CD4-positive, alpha-beta T cell treated with Interleukin-17A for 1 hour (primary cell): Measurements from ENCODE around the gene BBS9.

Experiments
- DNase-seq: peaks from one replicate; pipeline ENCODE4 v3.0.0-alpha.2; 2020

The BBS9 gene

DNA sequence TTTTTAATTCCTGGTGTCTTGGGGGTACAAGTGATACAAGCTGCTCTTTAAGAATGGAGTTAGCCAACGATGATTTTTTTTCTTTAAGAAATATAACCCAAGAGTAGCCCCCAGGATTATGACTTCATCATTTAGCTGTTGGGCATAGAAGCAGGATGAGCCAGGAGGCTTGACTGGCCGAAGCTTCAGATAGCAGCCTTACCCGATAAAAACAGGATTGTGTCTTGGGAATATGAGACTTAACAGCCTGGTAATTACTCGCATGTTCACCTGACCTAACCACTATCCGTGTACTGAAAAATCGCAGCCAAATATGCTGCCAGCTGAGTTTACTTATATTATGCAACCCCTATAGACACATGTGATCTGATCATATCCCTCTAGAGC, 430.0 kb downstream of the BBS9 start:
- no peak for DNase-seq

DNA sequence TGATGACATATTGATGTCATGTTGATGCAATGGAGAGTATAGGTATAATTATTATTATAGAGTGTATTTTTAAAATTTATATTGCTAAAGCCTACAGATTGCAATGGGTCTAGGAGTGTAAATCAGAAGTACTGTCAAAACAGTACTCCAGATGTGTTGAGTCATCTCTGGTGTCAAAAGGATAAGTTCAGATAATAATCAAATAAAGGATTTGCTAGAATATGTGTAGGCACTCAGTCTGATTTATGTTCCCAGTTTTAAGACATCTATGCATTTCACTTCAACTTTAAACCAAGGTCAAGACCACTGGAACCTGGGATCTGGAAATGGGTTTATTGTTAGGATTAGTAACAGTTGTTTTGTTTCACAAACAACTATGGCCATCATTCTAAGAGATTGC, 433.6 kb downstream of the BBS9 start:
- no peak for DNase-seq

DNA sequence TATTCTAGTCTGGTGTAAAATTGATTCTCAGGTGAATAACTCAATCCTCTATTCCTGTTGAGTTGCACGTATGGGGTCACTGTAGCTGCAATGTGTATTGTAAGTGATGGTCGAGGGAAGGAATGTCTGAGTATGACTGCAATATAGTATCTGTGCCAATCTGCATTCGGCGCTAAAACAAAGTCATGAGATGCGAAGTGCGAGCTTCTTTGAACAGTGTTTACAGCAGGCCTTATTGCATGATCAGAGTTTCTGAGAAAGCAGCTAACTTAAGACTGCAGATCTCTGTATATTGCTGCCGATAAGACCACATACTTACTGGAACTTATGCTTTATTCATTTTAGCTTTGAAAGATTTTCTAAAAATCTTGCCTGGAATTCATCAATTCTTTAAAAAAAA, 434.3 kb downstream of the BBS9 start:
- no peak for DNase-seq

DNA sequence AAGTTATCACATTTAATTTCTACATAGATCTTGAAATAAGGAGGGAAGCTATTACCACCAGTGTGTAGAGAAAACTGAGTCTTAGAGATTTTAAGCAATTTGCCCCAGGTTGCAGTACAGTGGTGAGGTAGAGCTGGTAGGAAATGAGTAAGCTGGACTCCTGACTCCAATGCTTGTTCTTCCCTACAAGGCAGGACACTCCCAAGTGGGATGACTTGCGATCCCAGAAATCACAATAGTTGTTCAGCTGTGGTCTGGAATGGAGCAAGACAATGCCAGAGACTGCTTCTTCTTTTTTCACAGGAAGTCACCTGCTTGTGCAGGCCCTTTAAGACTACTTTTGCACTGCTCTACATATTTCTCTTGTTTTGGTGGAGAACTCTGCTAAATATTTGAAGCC, 448.8 kb downstream of the BBS9 start:
- DNase-seq, result no peak

DNA sequence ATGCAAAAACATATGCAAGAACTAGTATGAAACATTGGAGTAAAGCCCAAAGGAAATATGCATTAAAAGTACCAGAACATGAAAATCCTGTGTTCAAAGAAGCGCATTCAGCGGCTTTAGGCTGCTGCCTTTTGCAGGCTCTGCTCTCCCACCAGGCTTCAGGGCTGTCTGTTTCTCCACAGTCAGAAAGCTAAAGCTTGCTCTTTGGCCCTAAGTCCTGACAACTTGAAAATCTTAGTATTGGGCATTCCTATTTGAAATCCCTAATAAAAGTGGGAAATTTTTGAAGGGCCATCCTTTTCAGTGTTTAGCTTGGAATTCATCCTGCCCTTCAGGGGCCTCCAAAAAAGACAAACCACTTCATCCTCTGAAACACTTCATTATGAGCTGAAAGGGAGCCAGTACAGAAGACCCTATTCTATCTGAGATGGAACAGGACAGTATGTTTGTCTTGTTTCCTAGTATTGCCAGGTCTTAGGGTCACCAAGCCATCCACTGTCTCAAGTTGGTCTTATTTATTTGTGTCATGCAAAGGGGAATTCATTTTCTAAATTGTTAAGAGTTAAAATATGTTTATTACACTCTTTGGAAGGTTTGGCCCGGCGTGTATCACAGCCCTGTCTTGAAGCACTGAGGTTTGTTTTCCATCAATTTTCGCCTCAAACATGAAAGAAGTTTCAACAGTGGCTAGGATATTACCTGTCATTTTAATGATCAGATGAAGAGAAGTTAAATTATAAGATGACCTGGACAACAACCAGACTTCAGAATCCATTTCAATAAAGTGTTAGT, 449.7 kb downstream of the BBS9 start:
- no peak for DNase-seq

DNA sequence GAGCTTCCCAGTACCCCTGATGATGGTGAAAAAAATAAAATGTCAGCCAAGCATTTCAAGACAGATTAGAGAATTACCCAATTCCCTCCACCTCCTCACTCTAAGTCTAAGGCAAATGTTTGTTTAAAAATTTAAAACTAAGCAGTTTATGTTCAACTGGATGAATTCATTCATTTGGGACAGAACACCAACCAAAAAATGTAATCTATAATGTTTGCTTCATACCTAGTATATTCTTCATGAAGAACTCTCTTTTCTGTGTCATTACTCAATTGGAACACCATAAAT, 450.3 kb downstream of the BBS9 start:
- DNase-seq, result no peak

DNA sequence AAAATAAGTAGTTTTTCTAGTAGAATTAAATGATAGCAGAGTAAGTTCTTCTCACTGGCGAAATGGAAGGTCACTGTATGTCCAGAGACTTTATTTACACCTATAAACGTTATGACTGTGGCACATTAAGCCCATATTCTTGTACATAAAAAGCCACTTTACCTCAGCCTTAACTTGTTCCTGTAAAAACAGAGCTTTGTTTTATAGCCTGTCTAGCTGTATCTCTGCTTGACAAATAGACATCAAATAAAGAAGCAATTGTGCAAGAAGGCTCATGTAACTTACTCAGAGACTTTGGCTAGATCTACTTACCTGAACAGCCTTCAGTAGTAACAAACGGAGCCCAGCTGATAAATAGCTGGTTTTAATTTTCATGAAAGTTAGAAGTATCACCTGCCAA, 451.9 kb downstream of the BBS9 start:
- no peak for DNase-seq

DNA sequence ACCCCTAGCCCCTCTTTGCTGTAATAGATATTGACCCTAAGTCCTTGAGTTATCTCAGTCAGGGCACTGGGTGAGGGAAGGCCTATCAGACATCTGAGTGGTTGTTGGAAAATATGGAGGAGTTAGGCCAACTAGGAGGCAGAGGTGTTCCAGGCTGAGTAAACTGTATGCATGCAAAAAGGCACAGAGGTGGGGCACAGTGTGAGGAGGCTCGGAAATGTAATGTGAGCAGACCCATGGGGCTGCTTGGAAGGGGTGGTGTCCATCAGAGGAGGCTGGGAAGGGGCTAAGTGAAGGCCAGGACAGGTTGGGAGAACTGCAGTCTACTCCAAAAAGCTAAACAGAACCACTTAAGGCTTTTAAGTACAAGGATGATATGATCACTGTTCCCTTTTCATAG, 452.7 kb downstream of the BBS9 start:
- no peak for DNase-seq

DNA sequence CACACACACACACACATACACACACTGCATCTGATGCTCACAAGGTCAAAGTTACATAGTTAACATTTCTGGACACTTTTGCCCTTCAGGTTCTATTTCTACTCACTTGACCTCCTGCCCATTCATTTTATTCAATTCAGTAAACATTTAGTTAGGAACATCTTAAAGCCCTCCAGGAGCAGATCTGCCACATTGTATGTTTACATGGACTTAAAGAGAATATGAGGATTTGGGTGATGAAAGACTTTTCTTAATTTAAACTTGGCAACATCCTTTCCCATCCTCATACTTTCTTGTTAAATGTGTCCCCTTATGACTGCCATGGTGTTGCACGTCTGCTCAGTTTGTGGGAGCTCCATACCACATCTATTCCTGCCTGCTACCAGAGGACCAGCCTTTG, 453.2 kb downstream of the BBS9 start:
- no peak for DNase-seq

DNA sequence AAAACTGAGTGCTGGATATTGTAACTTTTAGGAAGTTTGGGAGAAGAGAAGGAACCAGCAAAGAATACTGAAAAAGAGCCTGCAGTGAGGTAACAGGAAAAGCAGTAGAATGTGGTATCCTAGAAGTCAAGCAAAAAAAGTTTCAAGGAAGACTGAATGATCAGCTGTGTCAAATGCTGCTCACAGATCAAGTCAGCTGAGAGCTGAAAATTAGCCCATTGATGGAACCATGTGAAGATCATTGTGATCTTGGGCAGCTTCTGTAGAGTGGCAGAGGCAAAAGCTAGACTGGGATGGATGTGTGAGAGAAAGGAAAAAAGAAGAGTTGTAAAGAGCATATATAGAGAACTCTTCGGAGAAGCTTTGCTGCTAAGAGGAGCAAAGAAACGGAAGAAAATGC, 460.5 kb downstream of the BBS9 start:
- no peak for DNase-seq

DNA sequence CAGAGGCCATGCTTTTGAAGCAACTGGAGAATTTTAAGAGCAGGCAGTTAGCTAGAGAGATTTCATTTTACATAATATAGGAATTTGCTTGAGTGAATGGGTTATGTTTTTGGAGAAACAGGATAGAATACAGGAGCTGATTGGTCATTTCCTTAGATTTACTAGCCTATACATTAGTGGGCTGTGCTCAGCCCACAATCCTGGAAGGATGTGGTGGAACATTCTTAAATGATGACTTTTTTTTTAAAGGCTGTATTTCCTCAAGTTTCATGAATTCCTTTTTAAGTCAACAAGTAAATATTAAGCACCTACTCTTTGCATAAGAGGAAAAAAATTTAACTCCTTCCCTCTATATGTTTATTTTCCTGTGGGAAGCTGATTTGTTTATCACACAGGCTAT, 461.6 kb downstream of the BBS9 start:
- no peak for DNase-seq

DNA sequence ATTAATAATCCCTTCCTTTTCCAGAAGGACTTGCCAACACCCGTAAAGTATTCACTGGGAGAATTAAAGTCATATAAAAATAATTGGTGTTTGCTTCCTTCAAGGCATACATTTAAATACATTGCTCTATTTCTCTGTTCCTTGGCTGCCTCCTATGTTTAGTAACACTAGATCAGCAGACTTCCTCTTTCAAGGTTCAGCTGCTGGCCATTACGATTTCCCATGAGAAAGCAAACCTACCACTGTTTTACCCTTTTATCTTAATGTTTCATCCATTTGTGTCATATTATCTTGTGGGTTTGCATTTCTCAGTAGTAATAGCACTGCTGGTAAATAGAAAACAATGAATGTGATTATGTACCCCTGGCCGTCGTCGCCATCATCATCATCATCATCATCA, 462.1 kb downstream of the BBS9 start:
- no peak for DNase-seq

DNA sequence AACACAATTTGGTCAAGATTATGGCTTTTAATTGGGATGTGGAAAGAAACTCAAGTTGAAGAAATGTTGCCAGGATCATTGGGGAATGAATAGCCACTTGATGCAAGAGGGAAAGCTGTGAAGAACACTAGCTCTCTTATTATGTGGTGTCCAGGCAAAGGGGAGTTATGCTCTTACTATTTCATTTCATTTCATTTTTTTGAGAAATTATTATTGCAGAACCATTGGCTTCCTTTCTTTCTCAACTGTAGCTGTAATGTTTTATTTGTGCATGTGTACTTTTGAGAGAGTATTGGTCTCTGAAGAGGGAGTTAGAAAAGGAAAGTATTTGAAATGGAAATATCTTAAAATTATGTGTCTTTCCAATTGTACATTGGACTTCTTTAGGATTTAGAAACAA, 463.4 kb downstream of the BBS9 start:
- DNase-seq, result no peak

DNA sequence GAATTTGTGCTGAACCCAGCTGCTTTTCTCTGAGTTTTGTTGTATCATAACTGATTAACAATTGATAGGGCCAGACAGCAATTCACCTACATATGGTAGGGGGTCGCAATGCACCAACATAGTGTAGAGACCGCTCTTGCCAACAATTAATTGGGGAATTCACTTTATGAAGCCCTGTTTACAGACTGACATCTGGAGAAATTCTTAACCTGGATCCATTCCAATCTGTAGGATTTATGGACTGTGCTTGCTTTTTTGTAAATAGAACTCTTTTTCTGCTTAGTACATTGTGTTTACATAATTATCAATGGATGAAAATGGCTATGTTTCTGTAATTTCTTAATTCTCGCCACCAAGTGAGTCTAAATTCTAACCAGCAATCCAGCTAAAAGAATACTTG, 464.2 kb downstream of the BBS9 start:
- no peak for DNase-seq

DNA sequence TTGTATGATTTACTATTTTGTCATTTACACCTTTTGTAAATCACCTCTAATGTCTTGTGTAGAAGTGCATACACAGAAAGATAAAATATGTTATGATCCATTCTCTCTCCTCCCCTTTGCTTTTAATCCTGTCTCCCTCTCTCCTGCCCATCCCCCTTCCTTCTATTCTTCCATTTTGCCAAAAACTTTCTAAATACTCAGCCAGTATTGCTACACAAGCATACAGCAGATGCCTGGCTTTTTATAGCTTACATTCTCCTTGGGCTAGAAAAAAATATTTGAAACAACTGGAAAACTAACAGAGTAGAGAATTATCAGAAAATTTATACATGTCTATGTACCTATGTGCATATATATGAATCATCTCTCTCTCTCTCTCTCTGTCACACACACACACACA, 467.3 kb downstream of the BBS9 start:
- no peak for DNase-seq

DNA sequence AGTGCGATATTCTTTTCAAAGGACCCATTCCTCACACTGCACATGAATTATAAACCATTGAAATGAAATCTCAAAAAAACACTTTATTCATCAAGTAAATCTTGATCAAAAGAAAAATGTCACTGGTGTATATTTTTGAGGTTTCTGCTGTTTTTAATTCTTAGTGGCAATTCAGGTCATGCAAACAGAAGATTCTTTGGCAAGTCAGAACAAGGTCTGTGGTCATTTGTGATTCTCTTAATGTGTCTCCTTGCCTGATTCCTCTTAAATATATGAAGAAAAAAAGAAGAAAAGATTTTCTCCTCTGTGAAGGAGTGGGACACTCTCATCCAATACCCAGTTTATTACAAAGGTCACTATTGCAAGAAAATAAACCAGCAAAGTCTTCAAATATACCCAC, 467.8 kb downstream of the BBS9 start:
- DNase-seq, result no peak

DNA sequence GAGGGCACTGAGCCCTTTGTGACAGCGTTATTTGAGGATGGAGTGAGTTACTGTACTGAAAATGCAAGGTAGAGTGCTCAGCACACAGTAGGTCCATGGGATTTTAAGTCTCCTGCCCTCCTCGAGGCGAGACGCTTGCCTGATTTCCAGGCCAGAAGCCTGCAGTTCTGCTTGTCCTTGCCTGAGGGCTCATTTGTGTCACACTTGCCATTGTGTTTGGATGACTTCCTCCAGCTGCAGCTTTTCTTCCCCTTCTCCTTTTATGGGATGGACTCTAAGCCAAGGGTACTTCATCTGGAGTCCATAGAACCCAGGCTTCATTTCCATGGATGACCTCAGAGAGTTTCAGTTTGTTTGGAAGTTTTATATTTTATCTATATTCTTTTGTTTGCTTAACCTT, 471.7 kb downstream of the BBS9 start:
- DNase-seq, result no peak

DNA sequence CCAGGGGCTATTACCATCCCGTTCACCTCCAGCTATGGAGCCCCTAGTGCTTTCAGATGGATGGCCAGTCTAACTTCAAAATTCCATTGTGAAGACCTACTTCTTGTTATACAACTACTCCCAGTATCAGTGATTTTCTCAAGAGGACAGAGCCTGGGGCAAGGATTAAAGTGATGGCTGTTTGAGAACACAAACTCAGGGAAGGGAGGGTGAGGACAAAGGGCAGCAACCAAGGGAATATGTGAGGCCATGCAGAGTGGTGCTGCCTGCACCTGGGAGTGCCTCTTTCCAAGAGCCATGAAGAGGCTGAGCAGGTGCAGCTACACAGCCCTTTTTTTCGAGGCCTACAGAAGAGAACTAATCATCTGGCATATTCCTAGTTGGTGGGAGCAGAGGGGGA, 472.5 kb downstream of the BBS9 start:
- no peak for DNase-seq

DNA sequence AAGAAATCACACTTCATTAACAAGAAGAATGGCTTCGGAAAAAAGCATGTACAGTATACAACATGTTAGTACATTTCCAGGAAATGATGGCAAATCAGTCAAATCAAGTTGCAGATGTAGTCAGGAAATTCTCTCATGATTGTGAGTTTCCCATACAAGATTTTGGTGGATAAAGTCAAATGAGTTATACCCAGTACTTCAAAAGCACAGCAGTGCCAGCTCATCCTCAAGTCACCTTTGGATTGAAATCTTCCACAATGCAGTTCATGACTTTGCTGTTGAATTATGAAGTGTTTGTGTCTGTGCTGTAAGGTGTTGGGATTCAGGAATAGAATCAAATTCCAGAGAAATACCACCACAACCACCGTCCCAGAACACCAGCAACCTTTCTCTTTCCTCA, 474.7 kb downstream of the BBS9 start:
- no peak for DNase-seq

DNA sequence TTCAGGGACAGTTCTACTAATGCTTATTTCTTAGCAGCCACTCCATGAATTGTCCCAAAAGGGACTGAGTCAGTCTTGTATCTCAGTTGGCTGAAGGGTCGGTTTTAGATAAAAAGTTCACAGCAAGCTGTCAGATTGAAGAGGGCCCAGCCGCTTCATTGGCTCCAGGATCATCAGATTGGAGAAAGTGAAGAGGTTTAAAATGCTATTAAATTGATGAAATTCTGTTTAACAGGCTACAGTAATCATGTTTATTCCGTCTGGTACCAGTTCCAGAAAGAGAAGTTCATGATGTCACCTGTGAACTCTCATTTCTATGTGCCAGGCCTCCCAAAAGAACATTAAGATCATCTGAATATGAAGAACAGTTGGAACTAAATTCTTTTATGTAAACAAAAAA, 481.6 kb downstream of the BBS9 start:
- DNase-seq, result no peak

DNA sequence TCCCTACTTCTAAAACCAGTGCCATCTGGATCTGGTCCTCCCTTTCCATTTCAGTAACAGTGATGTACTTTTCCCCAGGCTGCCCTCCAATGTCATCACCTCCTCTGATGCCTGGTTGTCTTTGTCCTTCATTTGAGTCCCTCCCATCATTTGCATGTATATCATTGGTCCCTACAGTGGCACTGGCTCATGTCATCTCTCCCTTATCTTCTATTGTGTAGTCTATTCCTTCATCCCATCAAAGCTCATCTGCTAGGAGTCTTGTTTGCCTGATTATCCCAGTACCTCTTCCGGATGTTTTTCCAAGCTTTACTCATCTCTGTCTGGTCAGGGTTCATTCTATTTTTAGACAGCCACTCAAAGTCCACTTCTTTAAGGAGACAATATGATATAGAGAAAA, 483.1 kb downstream of the BBS9 start:
- no peak for DNase-seq

DNA sequence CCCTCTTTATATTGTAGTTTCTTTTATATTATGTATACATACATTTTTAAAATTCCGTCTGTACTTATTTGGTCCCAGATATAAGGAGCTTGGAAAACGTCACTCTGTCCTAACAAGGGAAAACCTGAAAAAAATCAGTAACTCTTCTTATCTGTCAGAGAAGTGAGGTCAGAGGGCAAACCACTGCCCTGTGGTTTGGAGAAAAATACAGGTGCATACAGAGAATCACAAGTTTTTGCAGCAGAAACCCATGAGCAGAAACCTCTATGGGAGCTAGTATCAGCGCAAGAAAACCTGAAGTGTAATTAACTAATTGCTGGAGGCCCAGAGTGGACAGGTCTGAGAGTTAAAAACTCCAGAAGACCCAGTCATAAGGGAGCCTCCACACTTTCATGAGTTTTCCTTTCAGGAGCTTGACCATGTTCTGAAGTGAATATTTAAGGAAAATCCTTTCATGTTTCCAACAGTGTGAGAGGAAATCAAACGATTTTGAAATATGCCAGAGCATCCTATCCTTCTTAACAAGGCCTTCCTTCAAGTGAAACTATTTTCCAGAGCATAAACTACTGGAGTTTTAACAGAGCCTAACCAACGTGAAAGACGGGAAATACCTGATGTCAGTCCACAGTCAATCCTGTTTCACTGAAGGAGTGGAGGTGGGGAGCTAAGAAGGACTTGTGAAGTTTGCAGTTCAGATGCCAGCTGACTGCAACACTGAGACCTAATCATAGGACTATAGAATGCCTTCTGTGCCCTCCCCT, 485.2 kb downstream of the BBS9 start:
- DNase-seq, result no peak

DNA sequence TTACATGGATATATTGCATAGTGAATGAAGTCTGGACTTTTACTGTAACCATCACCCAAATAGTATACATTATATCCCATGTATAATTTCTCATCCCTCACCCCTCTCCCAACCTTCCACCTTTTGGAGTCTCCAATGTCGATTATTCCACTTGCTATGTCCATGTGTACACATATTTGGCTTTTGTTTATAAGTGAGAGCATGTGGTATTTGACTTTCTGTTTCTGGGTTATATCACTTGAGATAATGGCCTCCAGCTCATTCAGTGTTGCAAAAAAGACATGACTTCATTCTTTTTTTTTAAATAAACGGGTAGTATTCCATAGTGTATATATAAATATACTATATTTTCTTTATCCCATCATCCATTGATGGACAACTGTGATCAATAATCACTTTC, 487.4 kb downstream of the BBS9 start:
- no peak for DNase-seq

DNA sequence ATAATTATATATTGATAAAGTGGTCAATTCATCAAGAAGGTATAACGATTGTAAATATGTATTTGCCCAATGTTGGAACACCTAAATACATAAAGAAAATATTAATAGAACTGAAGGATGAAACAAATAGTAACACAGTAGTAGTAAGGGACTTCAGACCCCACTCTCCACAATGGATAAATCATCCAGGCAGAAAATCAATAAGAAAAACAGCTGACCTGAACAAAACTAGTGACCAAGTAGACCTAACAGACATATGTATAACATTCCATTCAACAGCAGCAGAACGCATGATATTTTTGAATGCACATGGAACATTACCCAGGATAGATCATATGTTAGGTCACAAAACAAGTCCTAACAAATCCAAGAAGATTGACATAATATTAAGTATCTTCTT, 489.9 kb downstream of the BBS9 start:
- no peak for DNase-seq

DNA sequence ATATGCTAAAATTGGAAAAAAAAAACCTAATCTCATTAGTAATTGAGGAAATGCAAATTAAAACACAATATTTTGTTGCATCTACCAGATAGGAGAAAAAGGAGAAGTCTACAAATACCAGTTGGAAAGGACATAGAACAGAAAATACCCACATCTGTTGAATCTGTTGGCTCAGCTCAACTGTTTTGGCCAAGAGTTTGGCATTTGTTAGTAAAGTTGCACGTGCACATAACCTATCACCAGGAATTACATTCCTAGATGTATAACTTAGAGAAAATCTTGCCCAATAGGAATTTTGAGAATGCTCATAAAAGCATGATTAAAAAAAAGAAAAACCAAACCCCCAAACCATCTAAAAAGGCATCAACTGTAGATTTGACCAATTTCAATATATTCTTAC, 493.9 kb downstream of the BBS9 start:
- no peak for DNase-seq
